Cardiac fibroblast (primary cell): ENCODE results near the gene TRIM59.

Experiments used
- DNase-seq, 2 donors: peaks; one replicate each; pipeline versions ENCODE4 v3.0.0 to v3.0.0-alpha.2; 2010; ENCODE audit warnings: low read depth in 2 of 2
- H3K4me3 ChIP-seq, 2 donors: replicated peaks in 1 of 2; 1 replicate in 1 of 2; 2 replicates in 1 of 2; pipeline ENCODE4 v1.5.1; 2011; ENCODE audit warnings: low read depth in 2 of 2, low read length in 2 of 2, mild to moderate bottlenecking in 2 of 2, moderate library complexity in 1 of 2
- CTCF ChIP-seq: IDR thresholded peaks from one replicate; pipeline ENCODE4 v1.5.1; 2011; ENCODE audit warnings: low read depth, mild to moderate bottlenecking, low read length, inconsistent platforms

TRIM59 gene

GRCh38 chr3:160473978-160474377, 24.4 kb upstream of the TRIM59 start:
- no peak for TF ChIP-seq CTCF
- H3K4me3 ChIP-seq = no peak overlapping the region
- DNase-seq = peak; percentile 86 to 95

GRCh38 chr3:160473221-160473620, 23.6 kb upstream of the TRIM59 start:
- peak in 1 of 2 donors; percentile 87 for DNase-seq
- peak; percentile 19 for TF ChIP-seq CTCF
- no peak overlapping the region for H3K4me3 ChIP-seq

GRCh38 chr3:160472344-160472743, 22.8 kb upstream of the TRIM59 start:
- no peak for TF ChIP-seq CTCF
- no peak overlapping the region for H3K4me3 ChIP-seq
- DNase-seq = no peak

- TF ChIP-seq CTCF = no peak
- H3K4me3 ChIP-seq = no peak overlapping the region
- DNase-seq = no peak
Measured at GRCh38 chr3:160471892-160472291, 22.3 kb upstream of the TRIM59 start.

GRCh38 chr3:160470181-160470580, 20.6 kb upstream of the TRIM59 start:
- no peak for DNase-seq
- TF ChIP-seq CTCF = no peak

GRCh38 chr3:160464971-160465370, 15.4 kb upstream of the TRIM59 start:
- TF ChIP-seq CTCF = no peak
- no peak overlapping the region for H3K4me3 ChIP-seq
- DNase-seq = no peak

More at GRCh38 chr3:160470181-160470580, 20.6 kb upstream of the TRIM59 start:
- H3K4me3 ChIP-seq = no peak overlapping the region

- H3K4me3 ChIP-seq = no peak overlapping the region
- DNase-seq = no peak
- no peak for TF ChIP-seq CTCF
Measured at GRCh38 chr3:160464321-160464720, 14.7 kb upstream of the TRIM59 start.
